ENCODE data around the gene CDC42BPA. TPM values are rescaled to one million over a fixed set of nuclear protein-coding genes. Genes with fewer than 3 reads are reported as not detected.
A peak's percentile ranks its signal among the peaks of the same experiment; 100 is the strongest.
"Not testable (repeated sequence)": the region's sequence is repeated elsewhere in the genome, so short reads cannot be mapped to it uniquely, and the experiment has no call there.

Gene CDC42BPA
- total RNA-seq, 4 donors from 2014 or later = 33.3 to 92.7 (median 39.9) TPM

DNA sequence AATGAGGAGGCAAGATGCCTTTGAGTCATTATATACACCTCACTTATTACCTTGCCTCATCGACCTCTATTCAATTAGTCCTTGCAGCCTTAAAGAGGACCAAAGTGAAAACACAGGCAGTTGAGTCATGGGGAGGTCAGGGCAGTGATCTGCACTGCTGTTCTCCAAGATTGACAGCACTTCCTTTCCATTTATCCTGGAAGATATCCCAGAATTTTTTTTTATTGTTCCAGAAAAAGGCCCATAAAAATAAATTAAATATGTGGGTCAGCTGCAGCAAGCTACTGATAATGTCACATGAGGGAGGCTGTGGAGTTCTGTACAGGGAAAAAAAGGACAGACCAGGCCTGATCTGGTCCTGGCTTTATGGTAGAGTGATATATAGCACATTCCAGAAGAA, 33.2 kb upstream of the CDC42BPA start:
- no peak for ATAC-seq (ENCODE audit: low FRiP score)
- TF ChIP-seq, protein P1, sequence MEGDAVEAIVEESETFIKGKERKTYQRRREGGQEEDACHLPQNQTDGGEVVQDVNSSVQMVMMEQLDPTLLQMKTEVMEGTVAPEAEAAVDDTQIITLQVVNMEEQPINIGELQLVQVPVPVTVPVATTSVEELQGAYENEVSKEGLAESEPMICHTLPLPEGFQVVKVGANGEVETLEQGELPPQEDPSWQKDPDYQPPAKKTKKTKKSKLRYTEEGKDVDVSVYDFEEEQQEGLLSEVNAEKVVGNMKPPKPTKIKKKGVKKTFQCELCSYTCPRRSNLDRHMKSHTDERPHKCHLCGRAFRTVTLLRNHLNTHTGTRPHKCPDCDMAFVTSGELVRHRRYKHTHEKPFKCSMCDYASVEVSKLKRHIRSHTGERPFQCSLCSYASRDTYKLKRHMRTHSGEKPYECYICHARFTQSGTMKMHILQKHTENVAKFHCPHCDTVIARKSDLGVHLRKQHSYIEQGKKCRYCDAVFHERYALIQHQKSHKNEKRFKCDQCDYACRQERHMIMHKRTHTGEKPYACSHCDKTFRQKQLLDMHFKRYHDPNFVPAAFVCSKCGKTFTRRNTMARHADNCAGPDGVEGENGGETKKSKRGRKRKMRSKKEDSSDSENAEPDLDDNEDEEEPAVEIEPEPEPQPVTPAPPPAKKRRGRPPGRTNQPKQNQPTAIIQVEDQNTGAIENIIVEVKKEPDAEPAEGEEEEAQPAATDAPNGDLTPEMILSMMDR (IDR thresholded peaks at IDR 0.05) = no peak
- DNase-seq (ENCODE audit: low spot score) = no peak

DNA sequence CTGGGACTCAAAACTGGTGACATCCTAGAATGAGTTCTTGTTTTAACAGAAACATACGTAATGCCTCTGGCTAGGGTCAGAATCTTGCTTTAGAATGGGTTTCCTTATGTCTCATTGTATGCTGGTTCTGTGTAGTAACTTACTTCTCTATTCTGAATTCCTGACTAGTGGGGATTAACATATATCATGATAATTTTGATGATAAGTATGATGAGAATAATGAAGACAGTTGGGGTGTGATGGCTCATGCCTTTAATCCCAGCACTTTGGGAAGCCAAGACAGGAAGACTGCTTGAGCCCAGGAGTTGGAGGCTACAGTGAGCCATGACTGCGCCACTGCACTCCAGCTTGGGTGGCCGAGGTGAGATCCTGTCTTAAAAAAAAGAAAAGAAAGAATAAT, 31.7 kb upstream of the CDC42BPA start:
- no peak for ATAC-seq (ENCODE audit: low FRiP score)
- no peak for DNase-seq (ENCODE audit: low spot score)
- TF ChIP-seq, protein P1 (IDR thresholded peaks at IDR 0.05) = no peak

GRCh38 chr1:227343727-227344551, 25.6 kb upstream of the CDC42BPA start:
- ATAC-seq (ENCODE audit: low FRiP score) (peak; percentile 99), DNase-seq (ENCODE audit: low spot score) (no peak)
- TF ChIP-seq, protein P1 (IDR thresholded peaks at IDR 0.05) = no peak

DNA sequence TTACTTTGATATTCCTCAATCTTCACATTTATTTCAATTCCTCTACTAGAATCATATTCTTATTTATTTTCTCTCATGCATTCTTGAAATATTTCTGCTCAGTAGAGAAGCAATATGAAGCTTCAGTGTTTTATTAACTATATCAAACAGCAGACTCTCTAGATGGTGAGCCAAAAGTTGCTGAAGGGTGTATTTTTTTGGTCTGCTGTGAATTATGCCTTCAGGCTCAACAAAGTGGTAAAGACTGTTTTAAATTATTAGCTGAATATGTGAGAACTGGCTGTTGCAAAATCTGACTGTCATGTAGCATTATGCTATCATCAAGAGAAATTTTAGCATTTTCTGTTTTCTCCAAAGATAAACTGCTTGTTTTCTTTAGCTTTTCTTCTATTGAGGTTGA, 24.9 kb upstream of the CDC42BPA start:
- ATAC-seq (ENCODE audit: low FRiP score) (no peak), DNase-seq (ENCODE audit: low spot score) (no peak)
- TF ChIP-seq, protein P1 (IDR thresholded peaks at IDR 0.05) = no peak

DNA sequence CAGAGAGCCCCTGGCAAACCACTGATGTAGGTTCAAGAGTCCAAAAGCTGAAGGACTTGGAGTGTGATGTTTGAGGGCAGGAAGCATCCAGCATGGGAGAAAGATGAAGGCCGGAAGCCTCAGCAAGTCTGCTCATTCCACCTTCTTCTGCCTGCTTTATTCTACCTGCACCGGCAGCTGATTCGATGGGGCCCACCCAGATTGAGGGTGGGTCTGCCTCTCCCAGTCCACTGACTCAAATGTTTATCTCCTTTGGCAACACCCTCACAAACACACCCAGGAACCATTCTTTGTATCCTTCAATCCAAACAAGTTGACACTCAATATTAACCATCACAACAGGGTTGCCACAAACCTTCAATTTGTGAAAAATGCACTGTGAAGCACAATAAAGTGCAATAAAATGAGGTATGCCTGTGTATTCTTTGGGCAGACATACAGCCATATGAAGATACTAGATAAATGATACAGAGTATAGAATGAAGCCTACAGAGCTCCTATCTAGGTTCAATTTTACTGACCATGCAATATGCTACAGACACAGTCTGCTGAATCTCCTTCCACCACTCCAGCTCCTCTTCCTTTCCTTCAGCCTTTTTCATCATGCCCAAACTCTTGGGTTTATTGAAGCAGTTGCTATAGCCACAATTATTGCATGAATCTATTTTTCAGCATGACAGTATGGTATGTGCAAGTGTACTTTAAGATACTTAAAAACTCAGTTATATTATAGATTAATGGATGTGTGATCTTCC, 24.0 kb upstream of the CDC42BPA start:
- TF ChIP-seq, protein P1 (IDR thresholded peaks at IDR 0.05) = no peak
- ATAC-seq (ENCODE audit: low FRiP score) = no peak
- DNase-seq (ENCODE audit: low spot score) = no peak

DNA sequence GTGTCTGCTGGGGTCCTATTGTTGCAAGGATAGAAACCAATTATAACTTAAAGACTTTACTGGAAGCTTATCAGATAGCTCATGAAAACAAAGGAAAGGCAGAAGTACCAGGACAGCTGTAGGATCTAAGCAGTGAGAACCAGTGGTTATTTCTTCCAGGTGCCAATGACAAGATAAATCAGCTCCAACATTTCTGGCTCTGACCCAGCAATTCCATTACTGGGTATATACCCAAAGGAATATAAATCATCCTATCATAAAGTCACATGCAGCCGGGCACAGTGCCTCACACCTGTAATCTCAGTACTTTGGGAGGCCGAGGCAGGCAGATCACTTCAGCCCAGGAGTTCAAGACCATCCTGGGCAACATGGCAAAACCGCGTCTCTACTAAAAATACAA, 17.8 kb upstream of the CDC42BPA start:
- not testable (repeated sequence) for DNase-seq (ENCODE audit: low spot score); ATAC-seq (ENCODE audit: low FRiP score)

DNA sequence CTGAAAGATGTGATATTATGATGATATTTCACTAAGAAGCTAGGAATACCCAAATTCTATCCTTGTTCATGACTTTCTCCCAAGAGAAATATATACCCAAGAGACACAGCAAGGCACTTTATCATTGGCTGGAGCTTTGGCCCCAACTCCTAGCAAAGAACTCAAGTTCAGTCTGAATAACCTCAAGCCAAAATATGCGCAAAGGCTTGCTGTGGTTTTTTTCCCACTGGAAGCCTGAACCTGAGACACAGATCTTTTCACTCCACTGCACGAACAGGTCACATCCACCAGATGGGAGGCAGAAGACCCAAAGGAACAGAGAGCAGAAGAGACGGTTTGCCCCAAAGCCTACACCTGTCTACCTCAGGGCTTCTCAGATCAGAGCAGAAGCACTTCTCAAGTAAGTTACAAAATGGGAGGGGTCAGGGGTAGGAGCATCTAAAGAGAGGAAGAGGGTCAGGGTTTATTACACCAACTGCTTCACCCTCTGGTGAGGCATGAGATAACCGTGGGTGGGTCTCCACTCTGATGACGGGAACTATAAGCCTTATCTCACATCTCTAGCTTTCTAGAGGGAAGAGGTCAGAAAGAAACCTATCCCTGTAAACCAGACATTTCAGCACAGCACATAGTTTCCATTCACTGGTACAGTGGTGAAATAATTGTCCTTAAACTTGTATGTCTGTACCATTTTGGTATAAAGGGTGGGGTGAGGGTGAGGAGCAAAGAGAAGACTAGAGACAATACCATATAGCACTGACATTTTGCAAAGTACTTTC, 17.1 kb upstream of the CDC42BPA start:
- TF ChIP-seq, protein P1 (IDR thresholded peaks at IDR 0.05) = no peak
- no peak for ATAC-seq (ENCODE audit: low FRiP score)
- DNase-seq (ENCODE audit: low spot score) = no peak

Measured in omental fat pad (tissue), 4 donors.